ENCODE measurements around the gene RIC8B.
"Not testable (repeated sequence)": the region's sequence is repeated elsewhere in the genome, so short reads cannot be mapped to it uniquely, and the experiment has no call there.

RIC8B gene, protein sequence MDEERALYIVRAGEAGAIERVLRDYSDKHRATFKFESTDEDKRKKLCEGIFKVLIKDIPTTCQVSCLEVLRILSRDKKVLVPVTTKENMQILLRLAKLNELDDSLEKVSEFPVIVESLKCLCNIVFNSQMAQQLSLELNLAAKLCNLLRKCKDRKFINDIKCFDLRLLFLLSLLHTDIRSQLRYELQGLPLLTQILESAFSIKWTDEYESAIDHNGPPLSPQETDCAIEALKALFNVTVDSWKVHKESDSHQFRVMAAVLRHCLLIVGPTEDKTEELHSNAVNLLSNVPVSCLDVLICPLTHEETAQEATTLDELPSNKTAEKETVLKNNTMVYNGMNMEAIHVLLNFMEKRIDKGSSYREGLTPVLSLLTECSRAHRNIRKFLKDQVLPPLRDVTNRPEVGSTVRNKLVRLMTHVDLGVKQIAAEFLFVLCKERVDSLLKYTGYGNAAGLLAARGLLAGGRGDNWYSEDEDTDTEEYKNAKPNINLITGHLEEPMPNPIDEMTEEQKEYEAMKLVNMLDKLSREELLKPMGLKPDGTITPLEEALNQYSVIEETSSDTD

DNA sequence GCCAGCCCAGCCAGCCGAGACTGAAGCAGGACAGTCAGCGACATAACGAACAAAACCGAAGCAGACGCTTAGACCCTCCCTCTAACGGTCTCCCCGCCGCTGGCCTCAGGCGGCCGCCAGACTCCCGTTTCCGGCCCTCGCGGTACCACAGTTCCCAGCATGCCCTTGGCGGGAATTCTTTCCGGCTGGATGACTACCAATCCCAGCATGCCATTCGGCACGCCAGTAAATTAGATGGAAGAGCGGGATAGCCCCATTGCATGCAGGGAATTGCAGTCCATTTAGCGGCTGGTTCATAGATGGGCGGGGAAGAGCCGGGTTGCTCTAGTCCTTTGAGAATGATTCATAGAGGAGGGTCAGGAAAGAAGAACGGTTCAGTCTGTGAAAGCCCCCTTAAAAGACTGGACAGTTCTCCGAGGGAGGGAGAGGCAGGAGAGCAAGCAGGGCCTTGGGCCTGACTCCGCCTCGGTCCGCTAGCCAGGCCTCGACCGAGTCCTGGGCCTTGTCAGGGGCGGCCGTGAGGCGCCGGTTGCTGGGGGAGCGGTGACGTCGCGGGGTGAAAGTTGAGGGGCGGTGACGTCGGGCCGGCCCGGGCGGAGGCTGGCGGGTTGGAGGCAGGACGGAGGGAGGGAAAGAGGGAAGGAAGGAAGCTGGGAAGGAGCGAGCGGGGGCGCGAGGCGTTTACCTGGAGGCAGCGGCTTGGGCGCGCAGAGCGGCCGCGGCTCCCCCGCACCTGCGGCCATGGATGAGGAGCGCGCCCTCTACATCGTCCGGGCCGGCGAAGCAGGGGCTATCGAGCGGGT, at the start of gene RIC8B:
TSS of gene RIC8B (plus strand) at position 678 of the 803 bp plus-strand sequence. CDS start at position 742, 64 bp downstream.
- peak; percentile 98 for DNase-seq

DNA sequence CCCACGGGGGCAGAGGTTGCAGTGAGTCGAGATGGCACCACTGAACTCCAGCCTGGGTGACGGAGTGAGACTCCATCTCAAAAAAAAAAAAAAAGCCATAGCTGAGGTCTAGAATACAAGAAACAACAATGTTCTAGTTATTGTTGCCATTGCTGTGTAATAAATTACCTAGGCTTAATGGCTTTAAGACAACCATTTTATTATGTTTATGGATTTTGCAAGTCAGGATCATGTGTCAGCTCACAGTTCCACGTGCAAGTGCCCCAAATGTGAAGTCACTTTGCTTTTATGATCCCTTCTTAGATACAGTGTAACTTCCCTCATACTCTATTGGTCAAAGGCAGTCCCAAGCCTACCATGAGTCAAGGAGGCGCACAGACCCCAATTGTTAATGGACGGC, 49.5 kb upstream of the RIC8B start:
- no peak for DNase-seq

DNA sequence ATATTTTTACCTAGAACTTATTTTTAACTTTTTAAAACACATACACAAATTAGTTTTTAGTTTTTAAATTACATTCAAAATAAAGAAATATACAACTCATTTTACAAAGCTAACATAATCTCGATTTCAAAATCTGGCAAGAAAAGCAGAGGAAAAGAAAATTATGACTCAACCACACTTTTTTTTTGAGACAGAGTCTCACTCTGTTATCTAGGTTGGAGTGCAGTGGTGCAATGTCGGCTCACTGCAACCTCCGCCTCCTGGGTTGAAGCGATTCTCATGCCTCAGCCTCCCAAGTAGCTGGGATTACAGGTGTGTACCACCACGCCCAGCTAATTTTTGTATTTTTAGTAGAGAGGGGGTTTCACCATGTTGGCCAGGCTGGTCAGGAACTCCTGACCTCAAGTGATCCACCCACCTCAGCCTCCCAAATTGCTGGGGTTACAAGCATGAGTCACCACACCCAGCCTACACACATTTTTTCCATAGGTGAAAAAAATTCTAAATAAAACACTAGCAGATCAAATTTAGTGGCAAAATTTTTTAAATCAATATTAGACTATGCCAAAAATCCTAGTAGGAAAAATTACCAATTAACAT, 47.8 kb upstream of the RIC8B start:
- not testable (repeated sequence) for DNase-seq

GRCh38 chr12:106729611-106730010, 44.9 kb upstream of the RIC8B start:
- DNase-seq: no peak

- no peak for DNase-seq
These were observed 41.6 kb upstream of the RIC8B start for GRCh38 chr12:106732890-106733289.

DNA sequence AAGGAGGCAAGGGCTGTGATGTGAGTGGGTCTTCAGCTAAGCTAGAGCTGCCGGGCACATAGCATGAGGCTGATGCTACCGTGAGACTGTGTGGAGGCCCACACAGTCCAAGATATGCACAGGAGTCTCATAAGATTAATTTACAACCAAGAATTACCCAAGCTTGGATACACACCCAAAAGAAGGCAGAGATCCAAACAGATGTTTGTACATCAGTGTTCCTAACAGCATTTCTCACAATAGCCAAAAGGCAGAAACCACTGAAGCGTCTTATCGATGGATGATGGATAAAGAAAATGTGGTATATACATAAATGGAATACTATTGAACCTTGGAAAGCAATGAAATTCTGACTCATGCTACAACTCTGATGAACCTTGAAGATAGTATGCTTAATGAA, 40.8 kb upstream of the RIC8B start:
- no peak for DNase-seq

DNA sequence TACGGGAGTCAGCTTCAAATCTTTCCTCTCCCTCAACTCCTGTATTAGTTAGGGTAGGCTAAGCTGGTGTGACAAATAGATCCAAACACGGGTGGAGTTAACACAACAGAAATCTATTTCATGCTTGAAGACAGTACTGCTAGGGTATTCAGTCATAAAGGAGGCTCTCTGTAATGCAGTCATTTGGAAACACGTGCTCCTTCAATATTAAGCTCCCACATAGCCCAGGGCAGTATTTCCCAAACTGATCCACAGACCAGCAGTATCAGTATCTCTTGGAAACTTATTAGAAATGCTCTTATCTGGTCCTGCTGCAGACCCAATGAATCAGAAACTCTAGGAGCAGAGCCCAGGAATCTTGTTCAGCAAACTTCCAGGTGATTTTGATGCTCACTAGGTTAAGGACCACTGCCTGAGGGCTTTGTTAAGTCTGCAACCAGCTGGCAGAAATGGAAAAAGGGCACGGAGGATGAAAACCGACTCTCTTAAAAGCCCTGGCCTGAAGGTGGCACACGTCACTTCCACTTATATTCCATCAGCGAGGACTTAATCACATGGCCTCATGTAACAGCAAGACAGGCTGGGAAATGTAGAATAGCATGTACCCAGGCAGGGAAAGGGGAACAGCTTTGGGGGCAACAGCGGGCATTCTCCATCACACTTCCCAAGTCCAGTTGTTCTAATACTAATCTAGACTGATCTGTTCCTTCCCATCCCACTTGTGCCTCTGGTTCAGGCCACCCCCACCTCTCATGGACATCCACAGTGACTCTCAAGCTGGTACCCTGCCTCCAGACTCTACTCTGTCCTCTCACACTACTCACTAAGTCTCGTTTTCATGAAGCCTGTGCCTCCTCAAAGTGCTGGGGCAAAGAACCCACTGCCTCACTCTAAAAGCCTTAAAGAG, 38.2 kb upstream of the RIC8B start:
- peak; percentile 44 for DNase-seq

DNA sequence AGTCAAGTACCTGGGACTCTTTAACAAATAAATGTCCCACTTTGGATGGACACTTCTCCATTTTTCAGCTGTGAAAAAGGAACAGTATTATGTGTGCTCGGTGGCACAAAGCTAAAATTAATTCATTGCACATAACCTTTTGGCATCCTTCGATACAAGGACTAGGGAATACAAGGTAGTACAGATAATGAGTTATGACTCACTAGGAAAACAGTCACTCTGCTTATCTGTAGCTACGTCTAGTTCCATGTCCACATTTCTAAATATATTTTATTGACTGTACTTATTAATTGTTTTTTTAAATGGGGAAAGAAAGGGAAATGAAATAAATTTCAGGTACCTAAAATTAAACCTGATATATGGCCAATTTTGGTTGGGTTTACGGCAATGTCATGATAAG, 35.2 kb upstream of the RIC8B start:
- DNase-seq: no peak

DNA sequence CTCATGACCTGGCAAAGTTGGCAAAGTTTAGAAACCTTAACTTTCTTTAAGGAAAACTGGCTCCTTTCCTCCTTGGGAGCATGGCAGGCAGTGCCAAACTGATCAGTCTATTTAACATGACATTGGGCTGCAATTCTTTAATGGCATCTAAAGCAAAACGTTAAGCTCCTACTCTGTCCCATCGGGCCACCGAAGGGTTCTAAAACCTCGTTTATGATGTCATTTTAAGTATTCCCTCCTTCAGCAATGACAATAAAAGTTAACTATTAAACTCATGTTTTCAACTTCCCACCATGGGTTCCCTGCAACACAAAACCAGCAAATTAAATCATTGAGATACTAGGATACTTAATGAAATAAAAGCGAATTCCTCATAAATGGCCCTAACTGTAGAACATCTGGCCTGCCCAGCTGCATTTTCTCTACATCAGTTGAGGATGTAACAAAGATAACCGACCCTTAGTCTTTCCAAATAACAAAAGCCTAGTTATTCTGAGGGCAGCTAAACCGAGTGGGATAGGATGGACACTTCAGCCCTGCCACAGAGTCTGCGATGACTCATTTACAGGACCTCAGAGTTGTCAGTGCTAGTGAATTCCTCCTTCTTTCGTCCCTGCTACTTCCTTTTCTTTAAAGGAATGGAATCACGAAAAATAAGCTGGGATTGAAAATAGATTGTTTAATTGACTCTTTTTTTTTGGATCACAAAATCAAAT, 34.5 kb upstream of the RIC8B start:
- peak; percentile 55 for DNase-seq

- DNase-seq: peak; percentile 74
These were observed 33.7 kb upstream of the RIC8B start for GRCh38 chr12:106740818-106741217.

DNA sequence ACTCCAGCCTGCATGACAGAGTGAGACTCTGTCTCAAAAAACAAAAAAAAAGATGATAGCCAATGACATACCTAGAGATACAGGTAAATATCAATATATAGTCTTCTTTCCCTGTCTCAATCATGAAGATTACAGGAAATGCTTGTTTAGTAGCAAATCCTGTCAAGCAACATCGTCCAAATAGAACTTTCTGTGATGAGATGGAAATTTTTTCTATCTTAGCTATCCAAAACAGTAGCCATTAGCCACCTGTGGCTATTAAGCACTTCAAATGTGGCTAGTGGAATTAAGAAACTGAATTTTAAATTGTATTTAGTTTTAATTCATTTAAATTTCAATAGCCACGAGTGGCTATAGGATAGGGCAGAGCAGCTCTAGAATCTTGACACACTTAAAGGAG, 33.2 kb upstream of the RIC8B start:
- DNase-seq: no peak

DNA sequence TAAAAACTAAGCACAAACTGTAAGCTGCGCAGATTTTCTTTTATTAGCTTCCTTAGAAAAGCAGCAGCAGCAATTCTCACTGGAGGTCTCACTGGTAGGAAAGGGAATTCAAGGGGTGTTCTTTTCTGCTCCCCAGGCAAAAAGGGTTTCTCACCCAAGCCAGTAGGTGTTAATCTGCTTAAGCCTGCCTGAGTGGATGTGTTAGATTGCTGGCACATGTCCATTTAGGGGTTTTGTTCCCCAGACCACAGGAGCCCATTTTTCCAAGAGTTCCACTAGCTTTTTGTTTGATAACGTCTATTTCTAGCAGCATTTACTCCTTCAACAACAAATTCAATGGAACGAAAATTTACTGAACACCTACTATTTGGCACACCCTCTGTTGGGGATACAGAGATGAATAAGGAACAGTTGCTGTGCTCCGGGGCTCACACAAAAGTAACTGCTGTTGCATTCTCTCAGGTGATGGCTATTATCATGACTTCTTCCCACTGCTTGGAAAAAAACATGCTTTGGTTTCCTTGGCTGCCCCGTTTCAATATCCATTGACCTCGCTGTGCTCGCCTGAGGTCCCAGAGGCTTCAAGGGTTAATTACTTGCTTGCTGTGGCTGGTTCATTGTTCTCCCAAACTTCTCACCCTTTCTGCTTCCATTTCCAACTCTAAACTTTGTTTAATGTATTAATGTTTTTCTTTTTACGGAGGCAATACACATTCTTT, 31.1 kb upstream of the RIC8B start:
- DNase-seq: no peak

- no peak for DNase-seq
These were observed 29.9 kb upstream of the RIC8B start for GRCh38 chr12:106744600-106744999.

DNA sequence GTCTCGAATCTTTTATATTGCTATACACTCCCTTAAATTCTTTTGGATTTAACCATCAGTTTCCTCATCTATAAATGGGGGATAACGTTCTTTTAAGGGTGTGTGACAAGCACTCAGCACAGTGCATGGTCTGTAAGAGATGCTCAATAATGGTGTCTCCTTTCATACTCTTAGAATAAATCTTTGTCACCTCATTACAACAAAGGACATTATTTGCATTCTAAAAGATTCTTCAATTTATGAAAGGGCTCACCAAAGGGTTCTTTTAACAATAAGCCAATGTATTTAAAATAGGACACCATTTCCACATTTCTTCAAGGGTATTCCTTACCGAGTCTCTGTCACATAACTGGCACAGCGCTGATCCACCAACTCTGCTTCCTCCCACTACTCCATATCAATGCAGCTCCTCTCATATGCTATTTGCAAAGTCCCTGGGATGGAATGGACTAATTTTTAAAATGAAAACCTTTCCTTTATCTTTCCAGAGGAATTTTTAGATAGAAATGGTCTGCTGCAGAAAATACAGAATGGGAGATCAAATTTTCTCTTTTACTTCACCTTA, 29.2 kb upstream of the RIC8B start:
- DNase-seq: no peak

- no peak for DNase-seq
These were observed 26.5 kb upstream of the RIC8B start for GRCh38 chr12:106747973-106748436.

DNA sequence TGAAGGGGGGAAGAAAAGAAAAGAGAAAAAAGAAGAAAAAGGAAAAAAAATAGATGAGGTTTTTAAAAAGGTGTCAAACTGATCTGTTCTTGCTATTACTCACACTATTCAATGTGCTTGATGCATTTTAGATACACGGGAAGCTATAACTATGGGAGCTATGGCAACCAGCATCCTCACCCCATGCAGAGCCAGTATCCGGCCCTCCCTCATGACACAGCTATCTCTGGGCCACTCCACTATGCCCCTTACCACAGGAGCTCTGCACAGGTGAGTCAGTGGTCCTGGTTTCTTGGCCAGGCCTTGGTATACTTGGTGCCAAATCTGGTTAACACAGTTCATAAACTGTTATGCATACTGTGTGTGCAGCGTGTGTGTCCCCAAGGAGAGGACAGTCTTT, 24.0 kb upstream of the RIC8B start:
- DNase-seq: no peak

GRCh38 chr12:106753526-106753925, 21.0 kb upstream of the RIC8B start:
- peak; percentile 66 for DNase-seq

DNA sequence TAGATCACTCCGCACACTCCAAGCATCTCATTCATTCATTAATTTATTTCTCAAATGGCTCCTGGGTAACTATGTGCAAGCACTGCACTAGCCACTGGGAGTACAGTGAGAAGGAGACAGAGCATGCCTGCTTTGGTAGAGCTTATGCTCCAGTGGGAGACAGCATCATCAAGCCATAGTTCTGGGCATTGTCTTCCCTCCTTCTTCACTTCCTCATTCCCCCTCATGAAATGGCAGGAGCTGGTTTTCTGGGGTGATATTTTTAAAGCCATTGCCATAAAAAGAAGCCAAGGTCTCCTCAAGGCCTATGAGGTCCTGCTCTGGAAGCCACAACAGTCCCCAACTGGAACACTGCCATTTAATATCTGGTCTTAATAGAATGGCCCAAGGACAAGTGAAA, 20.2 kb upstream of the RIC8B start:
- peak; percentile 9 for DNase-seq

DNA sequence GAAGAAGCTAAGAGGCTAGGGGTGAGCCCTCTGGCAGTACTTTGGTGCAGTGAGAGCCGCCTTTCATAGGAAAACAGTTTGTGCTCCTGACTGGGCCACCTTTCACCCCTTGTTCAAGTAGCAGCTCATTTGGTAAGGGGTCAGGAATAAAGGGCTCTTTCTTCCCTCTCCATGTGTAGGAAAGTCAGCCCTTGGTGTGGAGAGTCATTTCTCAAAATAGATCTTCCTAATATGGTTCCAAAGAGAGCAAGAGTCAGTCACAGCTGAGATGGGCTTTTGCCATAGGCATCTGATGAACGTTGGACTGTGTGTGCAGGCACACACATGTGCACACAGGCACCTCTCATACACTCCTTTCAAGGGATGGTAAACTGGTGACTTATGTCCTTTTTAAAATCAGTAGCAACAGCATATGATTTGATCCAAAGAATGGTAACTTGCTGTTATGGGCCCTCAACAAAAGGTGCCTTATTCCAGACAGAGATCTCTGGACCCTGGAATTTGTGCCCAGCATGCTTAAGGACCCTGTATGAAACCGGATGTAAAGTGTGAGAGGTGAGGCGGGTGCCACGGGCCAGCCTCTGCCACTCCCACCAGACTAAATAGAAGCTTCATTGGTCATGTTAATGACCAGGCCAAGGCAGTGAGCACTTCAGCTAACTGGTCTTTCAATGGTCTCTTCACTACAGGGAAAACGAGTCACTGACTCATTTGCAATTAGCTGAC, 16.7 kb upstream of the RIC8B start:
- no peak for DNase-seq

Measured in MV-4-11 (cell line).